NCI-H2081 treated with DMSO at 0.1 percent for 48 hours (cell line): Measurements from ENCODE around the gene WNK2.
"Not testable (repeated sequence)": the region's sequence is repeated elsewhere in the genome, so short reads cannot be mapped to it uniquely, and the experiment has no call there.

Source experiments
- DNase-seq: peaks from one replicate; lab custom pipeline; 2025; lab: John Stamatoyannopoulos, UW

WNK2 gene

GRCh38 chr9:93308158-93308602 is 124.2 kb downstream of the WNK2 start:
- no peak for DNase-seq

GRCh38 chr9:93308676-93309075 is 124.7 kb downstream of the WNK2 start:
- no peak for DNase-seq

- no peak for DNase-seq
Measured at GRCh38 chr9:93309889-93310425, 126.0 kb downstream of the WNK2 start.

- no peak for DNase-seq
Measured at GRCh38 chr9:93315118-93315517, 131.2 kb downstream of the WNK2 start.

DNA sequence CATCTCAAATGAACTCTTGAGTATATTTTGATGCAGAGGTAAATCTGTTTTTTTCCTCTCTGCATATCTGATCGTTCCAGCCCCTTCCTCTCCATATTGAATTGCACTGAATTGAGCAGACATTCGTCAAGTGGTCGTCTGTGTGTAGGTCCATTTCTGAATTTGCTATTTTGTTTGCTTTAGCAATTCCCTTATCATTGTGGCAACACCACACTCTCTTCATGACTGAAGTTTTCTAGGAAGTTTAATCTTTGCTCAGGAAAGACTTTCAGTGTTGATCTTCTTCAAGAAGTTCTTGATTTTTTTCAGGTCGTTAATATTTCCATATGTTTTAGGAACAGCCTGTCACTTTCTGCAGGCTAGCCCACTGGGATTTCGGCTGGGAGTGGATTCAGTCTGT is 132.0 kb downstream of the WNK2 start:
- DNase-seq: no peak

DNA sequence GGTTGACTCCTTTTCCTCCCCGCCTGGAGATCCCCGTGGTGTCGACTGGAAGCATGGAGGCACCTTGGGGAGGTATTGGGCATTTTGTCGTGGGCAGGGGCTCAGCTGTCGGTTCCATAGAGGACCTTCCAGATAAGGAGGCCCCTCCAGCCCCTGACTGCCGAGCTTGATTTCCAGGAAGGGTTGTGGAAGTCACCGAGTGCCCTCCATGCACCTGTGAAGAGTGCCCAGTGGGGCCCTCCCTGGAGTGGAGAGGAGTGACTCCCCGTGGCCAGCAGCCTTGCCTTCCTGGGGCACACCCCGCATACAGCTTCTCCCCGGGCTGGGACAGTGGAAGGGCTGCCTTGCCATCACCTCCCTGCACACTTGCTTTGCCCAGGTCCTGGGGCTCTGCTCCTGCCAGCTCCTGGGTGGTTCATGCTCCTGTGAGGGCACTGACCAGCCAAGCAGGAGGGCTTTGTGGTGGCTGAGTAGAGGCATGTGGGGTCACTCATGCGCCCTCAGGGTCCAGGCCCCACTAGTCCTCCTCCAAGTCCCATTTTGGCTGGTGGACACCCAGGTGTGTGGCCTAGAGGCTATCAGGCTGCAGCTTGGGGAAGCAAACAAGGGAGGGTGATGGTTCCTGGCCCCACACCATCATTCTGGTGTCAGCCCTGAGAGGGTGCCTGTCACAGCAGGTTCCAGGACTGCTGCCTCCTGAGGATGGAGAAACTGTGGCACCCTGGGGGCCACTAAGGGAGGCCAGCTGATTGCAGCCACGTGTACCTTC is 133.0 kb downstream of the WNK2 start:
- DNase-seq: no peak

DNA sequence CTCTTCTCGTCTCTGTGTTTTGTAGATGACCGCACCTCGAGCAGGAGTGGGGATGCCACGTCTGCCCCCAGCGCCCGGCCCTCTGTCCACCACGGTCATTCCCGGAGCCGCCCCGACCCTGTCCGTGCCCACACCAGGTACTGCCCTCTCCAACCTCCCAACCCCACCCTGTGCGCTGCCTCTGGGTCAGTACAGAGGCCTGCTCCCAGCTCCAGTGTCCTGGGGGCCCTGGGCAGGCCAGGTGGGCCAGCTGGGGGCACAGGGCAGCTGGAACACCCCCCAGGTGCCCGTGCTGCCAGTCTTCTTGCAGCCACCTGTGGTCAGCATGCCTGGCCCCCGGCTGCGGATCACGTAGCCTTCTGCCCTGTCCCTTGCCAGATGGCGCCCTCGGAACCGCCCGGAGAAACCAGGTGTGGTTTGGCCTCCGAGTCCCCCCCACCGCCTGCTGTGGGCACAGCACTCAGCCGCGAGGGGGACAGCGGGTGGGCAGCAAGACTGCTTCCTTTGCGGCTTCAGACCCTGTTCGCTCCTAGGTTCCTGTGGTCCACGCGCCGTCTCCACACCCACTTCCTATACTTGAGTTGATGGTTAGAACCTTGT is 133.7 kb downstream of the WNK2 start:
- DNase-seq: no peak

DNA sequence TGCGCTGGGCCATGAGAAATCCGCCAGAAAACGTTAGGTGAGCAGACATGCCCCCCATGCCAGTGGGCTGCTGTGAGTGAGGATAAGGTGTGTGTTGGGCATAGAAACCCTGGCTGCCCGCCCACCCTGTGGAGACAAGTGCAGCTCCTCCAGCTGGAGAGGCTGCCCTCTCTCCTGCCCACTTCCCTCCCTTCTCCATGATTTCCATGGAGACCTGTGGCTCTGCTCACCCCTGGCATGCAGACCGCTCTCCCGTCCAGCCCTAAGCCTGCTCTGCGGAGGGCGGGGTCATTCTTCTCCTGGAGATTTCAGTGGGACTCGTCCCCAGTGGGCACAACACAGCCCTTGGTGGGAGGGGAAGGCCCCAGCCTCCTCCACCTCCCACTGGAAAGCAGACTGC is 134.5 kb downstream of the WNK2 start:
- no peak for DNase-seq

GRCh38 chr9:93319301-93319991 is 135.5 kb downstream of the WNK2 start:
- DNase-seq: no peak

- no peak for DNase-seq
Measured at GRCh38 chr9:93319992-93320500, 136.1 kb downstream of the WNK2 start.

DNA sequence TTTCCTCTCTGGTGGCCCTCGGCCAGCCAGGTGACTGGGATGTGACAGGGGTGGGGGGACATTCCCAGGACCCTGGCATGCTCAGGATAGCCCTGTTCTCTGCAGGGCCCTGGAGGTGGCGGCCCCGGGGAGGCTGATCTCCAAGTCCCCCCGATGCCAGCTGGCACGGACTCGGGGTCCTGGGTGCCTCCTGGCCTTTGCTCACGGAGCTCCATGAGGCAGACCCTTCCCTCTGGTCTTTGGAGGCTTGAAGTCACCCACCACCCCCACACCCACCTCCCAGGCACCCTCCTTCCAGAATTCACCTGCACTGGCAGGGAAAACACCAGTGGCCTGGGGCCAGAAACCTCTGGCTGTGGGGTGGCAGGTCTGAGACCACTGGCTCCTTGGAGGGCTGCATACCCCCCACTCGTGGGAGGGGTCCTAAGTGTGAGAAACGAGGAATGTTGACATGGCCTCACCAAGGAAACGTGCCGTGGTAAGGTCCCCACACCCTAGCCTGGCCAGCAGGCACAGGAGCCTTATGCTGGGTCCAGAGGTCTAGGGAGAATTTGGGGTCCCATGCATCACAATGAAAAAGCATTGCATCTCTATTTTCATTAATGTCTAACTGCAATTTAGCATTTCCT is 136.8 kb downstream of the WNK2 start:
- DNase-seq: no peak

DNA sequence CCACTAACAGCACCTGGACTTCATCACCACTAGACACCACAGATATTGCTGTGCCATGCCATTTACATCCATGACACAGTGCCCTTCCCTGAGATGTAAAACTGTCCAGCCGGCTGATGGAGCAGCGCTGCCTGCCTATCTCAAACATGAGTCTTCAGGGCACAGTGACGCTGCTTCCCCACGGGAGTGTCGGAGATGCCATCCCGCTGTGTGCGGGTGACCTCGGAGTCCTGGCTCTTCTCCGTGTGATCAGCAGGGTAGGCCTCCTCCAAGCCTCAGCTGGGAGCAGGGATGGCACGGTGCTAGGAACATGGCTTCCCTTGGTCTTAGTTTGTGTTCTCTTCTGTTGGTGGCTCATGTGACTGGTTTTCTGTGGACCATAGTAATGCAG is 137.3 kb downstream of the WNK2 start:
- no peak for DNase-seq

GRCh38 chr9:93323446-93323954 is 139.6 kb downstream of the WNK2 start:
- not testable (repeated sequence) for DNase-seq

DNA sequence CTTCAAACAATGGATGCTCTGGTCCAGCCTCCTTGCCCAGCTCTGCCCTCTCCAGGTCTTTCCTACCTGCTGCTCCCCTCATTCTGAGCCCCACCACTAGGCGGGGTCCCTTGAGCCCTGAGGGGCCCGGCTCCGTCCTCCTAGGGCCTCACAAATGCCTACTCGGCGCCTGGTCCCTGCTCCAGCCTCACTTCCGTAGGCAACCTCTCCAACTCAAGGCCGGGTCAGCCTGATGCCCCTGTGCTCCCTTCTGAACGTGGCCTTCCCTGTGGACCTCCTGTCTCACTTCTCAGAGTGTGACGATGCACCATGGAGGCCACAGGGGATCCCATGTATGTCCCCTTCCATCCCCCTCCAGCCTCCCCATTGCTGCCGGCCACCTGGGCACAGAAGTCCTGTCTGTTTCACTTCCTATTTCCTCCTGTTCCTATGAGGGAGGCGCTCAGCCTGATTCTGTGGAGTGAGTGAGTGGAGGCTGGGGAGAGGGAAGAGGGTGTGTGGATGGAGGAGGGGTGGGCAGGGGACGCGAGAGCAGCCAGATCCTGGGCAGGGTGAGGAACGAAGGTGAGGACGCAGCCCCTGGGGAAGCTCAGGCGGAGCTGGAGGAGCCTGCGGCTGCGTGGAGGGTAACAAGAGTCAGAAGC is 140.4 kb downstream of the WNK2 start:
- DNase-seq: no peak

DNA sequence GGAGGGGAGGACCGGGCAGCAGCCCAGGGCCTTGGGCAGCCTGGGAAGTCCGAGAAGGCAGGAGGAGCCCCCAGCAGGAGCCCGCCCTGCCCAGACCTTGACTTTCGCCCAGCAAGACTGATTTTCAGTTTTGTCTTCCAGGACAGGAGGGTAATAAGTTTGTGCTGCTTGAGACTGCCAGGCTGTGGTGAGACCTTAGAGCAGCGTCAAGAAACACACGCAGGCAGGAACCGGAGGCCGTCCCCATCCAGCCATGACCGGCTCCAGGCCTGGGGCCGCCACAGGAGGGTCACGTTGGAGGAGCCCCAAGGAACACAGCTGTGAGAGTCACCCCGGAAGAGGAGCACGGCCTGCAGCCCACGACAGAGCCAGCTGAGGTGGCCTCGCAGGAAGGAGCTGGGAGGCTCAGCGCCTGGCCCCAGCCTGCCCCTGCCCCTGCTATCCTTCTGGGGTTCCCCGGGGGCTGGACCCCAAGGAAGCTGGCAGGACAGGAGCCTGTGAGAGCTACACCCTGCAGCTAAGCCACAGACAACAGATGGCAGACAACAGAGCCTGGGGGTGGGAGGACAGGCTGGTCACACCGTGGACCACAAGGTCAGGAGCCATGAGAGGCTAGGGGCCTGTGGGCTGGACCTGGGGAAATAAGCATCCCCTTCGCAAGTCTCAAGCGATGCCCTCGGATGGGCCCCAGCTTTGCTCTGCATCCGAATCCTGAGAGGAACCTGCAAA is 141.5 kb downstream of the WNK2 start:
- DNase-seq: no peak

GRCh38 chr9:93326056-93326455 is 142.1 kb downstream of the WNK2 start:
- no peak for DNase-seq

DNA sequence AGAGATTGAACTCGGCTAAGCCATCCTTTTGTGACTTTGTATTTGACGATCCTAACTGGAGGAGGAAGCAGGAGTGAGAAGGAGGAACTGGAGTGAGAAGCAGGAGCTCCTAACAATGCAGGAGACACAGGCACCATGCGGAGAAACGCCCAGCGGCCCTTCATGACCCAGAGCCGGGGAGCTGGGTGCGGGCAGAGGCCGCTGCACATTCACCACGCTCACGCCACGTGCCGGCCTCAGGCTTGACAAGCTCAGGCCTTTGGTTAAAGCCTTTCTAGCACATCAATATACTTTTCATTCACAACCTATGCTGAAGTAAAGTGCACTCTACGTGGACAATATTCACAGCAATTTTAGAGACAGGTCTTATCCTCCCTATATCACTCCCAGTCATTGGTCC is 142.7 kb downstream of the WNK2 start:
- no peak for DNase-seq

DNA sequence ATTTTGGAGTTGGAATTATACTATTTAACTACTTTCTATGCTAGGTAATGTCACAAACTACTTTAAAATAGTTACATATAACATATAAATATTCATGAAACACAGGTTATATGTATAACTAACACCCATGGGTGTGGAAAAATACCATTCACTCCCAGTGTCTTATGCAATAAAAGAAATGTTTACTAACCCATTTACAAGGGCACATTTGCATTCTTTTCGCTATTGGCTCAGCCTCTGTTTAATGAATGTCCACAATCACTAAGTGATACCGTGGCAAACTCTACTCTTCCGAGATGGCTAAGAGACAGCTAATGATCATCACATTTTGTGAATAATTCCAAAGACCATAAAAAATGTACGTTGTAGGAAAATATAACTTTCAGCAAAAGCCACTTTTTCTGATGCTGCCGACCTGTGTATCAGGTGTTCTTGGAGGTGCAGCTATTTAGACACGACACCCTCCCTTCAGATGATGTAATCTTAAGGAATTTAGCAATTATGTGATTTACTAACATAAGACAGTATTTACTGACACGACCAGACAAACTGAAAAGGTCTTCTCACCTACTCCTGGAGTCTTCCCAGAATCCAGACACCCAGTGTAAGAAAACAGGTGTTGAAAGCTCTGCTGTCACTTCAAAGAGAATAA is 145.8 kb downstream of the WNK2 start:
- no peak for DNase-seq

GRCh38 chr9:93332317-93332716 is 148.4 kb downstream of the WNK2 start:
- DNase-seq: no peak

DNA sequence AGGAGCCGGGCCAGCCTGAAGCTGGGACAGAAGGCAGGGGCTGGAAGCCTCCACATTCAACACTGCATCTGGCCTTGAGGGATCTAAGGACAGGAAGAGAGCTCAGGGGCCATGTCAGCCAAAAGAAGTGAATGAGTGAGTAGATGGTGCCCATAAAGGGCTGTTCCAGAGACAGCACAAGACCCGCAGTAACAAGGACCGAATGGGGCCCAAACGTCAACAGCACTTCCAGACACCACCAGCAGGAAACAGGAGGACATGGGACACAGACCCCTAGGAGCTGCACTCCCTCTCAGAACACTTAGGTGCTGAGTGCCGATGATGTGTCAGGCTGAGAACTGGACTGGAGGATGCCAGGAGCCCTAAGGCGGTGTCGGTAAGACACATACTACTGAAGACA is 152.8 kb downstream of the WNK2 start:
- DNase-seq: no peak
